Measurements from ENCODE around the gene TRIM44.

The TRIM44 gene

GRCh38 chr11:35800970-35801953 is 138.7 kb downstream of the TRIM44 start:
- no peak for DNase-seq (ENCODE audit: low read depth)

GRCh38 chr11:35802221-35802620 is 139.6 kb downstream of the TRIM44 start:
- DNase-seq (ENCODE audit: low read depth): no peak

More at GRCh38 chr11:35800970-35801953, 138.7 kb downstream of the TRIM44 start:
- no peak overlapping the region for H3K4me3 ChIP-seq (ENCODE audit: low read depth, low read length)

DNA sequence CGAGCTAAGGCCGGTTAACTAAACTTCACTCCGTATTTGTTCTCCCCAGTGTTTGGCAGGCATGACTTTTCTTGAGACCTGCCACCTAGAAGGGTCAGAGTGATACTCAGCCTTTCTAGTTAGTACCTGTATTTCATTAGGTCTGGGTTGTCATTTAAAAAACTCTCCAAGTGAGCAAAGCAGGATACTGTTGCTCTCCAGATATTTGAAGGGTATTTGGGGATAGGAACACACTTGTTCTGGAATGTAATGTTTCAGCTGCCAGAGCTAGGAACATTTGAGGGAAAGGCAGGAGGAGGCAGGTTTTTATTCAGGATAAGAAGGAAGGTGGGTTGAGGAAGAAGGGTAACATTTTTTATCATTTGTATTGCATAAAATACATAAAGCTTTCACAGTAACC is 140.1 kb downstream of the TRIM44 start:
- no peak overlapping the region for H3K4me3 ChIP-seq (ENCODE audit: low read depth, low read length)
- no peak for DNase-seq (ENCODE audit: low read depth)

More at GRCh38 chr11:35802221-35802620, 139.6 kb downstream of the TRIM44 start:
- H3K4me3 ChIP-seq (ENCODE audit: low read depth, low read length): no peak overlapping the region

DNA sequence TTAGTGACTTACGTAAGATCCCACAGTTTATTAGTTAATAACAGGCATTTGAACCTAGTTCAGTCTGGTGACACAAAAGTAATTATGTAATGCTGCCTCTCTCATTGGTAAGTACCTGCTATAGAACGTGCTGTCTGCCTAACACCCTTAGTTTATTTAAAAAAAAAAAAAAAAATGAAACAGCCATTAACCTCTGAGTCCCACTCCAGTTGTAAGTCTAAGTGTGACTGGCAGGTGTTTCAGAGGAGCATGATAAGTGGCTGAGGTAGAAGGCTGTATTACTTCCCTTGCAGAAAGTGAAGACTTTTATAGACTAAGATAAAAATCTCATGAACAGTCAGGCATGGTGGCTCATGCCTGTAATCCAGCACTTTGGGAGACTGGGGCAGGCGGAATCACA is 140.5 kb downstream of the TRIM44 start:
- DNase-seq (ENCODE audit: low read depth): no peak

GRCh38 chr11:35804451-35805040 is 142.0 kb downstream of the TRIM44 start:
- no peak for DNase-seq (ENCODE audit: low read depth)
- no peak overlapping the region for H3K4me3 ChIP-seq (ENCODE audit: low read depth, low read length)

More for the DNA sequence above, 140.5 kb downstream of the TRIM44 start:
- H3K4me3 ChIP-seq (ENCODE audit: low read depth, low read length): no peak overlapping the region

DNA sequence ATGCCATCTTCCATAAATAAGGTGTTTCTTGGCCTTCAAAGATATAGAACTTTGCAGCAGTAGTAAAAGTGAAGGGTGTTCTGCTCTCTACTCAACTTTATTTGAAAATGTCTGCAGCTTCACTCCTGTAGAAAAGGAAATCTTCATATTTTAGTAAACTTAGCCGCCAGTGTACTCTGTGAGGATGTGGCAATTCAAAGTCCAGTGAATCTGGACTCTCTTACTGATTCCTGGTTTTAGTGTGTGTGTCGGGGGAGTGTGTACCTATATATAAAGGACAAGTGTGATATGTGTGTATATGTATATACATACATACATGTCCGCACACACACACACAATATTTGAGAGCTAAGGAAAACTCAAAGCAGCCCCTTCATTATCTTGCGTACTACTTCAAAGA is 147.0 kb downstream of the TRIM44 start:
- no peak for DNase-seq (ENCODE audit: low read depth)
- H3K4me3 ChIP-seq (ENCODE audit: low read depth, low read length): no peak overlapping the region

GRCh38 chr11:35810045-35810645 is 147.6 kb downstream of the TRIM44 start:
- no peak for DNase-seq (ENCODE audit: low read depth)
- H3K4me3 ChIP-seq (ENCODE audit: low read depth, low read length): no peak overlapping the region

DNA sequence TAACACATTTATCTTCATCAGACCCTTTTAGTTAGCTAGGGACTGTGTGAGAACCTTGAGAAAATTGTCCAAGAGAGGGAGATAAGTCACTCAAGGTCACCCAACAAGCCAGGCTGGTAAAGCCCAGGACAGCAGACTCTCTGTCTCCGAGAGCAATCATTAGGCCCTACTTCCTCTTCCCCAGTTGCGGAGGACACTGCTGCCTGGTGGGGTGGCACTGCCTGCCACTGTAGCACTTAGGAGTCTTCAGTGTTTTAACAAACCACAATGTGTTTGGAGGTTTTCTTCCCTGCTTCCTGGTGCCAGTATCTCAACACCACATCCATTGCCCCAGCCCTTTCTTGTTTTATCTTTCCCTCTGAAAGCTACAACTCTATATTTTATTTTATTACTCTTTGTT is 149.2 kb downstream of the TRIM44 start:
- H3K4me3 ChIP-seq (ENCODE audit: low read depth, low read length): no peak overlapping the region
- DNase-seq (ENCODE audit: low read depth): no peak

DNA sequence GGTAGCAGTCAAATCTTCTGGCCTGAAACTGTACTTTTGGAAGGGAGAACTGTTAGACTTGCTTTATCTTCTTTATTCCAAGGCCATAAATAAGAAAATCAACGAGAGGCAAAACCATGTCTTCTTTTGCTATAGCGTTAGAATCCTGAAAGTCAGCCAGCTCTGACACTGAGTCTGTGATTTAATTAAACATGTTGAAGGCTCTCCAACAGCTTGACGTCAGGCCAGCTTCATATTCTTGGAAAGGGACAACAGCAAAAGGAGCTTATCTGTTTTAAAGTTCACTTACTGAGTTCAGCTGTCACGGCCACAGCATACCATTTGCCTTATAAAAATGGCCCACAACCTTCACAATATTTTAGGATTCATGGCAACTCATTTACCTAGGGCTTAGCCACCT is 150.3 kb downstream of the TRIM44 start:
- no peak for DNase-seq (ENCODE audit: low read depth)
- H3K4me3 ChIP-seq (ENCODE audit: low read depth, low read length): no peak overlapping the region

DNA sequence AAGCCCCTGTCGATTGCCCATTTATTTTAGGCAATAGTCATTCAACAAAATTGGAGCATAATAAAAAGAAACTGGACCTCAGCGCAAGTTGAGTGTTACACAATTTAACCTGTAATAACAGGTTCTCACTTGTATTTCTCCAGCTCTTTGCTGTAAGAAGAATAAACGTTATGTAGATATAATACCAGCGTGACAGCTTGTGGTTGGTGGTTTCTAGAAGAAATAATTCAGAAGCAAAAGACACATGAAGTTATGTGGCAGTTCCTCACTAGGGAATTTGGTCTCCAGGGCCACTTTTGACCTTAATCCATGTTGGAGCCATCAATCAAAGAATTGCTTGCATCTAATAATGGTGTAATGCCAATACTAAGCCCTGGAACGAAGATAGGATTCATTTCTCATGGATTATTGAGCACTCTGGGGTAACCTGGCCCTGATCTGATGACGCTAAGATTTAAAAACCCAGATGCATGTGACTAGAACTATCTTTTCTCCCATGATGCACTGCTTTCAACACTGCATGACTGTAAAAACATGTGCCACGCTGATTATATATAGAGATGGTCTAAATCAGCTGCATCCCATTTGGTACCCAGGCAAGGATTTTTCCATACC is 151.6 kb downstream of the TRIM44 start:
- H3K4me3 ChIP-seq (ENCODE audit: low read depth, low read length): no peak overlapping the region
- no peak for DNase-seq (ENCODE audit: low read depth)

DNA sequence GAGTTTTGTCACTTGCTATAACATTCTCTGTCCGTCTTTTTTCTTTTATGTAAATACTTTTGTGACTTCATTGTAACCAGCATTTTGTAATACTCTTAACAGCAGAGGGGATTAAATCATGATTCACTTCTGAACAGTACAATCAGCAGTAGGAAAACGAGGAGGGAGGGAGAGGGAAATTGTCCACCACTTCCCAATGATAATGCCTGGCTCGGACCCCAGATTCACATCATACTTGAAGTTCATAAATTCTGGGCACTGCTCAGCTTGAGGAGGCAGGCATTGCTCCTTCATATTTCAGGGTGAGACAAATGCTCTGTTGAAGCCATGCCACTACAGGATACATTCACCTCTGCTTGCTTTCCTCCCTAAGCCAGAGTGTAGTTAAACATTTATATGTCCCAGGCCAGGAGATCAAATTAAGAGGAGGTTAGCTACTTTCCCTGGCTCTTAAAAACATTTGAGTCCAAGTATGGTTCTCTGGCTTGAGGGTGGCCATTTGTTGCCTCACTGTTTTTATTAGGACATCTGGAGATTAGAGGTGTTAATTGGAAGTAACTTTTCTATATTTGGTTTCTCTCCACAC is 152.2 kb downstream of the TRIM44 start:
- DNase-seq (ENCODE audit: low read depth): no peak
- no peak overlapping the region for H3K4me3 ChIP-seq (ENCODE audit: low read depth, low read length)

DNA sequence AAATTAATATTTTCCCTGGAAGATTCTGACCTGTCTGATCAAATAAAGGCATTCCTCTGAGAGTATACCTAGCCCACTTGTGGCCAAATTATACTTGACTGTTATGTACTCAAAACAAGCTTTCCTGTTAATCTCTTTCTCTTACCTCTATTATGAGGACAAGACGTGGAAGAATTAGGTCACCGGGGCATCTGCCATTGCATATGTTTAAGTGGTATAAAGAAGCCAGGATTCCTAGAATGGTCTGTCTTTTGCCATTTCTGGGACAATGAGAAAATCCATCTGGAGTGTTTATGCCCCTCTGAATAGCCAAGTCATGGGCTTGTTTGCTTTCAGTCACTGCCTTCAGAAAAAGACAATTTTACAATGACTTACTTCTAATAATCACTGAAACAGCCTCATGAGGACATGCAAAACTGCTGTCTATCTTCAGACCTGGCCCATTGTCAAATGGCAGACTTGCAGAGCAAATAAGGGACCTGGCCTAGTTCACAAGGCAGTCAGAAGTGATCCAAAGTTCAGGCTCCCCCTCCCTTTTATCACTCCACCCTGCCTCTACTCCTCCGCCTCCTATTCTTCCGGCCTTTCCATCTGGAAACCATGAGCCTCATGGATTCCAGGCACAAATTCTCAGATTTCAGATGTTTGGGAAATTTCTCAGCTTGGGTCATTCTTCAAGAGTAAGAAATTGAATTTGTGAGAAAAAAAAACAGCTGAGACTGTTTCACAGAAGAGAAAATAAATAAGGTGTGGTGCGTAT is 153.2 kb downstream of the TRIM44 start:
- H3K4me3 ChIP-seq (ENCODE audit: low read depth, low read length): no peak overlapping the region
- DNase-seq (ENCODE audit: low read depth): no peak

GRCh38 chr11:35820614-35821013 is 158.0 kb downstream of the TRIM44 start:
- no peak for DNase-seq (ENCODE audit: low read depth)

GRCh38 chr11:35822815-35823495 is 160.4 kb downstream of the TRIM44 start:
- DNase-seq (ENCODE audit: low read depth): no peak
- H3K4me3 ChIP-seq (ENCODE audit: low read depth, low read length): no peak overlapping the region

More at GRCh38 chr11:35820614-35821013, 158.0 kb downstream of the TRIM44 start:
- H3K4me3 ChIP-seq (ENCODE audit: low read depth, low read length): no peak overlapping the region

- no peak overlapping the region for H3K4me3 ChIP-seq (ENCODE audit: low read depth, low read length)
- DNase-seq (ENCODE audit: low read depth): no peak
Measured at GRCh38 chr11:35823742-35824298, 161.2 kb downstream of the TRIM44 start.

- no peak overlapping the region for H3K4me3 ChIP-seq (ENCODE audit: low read depth, low read length)
- no peak for DNase-seq (ENCODE audit: low read depth)
Measured at GRCh38 chr11:35825386-35825785, 162.8 kb downstream of the TRIM44 start.

DNA sequence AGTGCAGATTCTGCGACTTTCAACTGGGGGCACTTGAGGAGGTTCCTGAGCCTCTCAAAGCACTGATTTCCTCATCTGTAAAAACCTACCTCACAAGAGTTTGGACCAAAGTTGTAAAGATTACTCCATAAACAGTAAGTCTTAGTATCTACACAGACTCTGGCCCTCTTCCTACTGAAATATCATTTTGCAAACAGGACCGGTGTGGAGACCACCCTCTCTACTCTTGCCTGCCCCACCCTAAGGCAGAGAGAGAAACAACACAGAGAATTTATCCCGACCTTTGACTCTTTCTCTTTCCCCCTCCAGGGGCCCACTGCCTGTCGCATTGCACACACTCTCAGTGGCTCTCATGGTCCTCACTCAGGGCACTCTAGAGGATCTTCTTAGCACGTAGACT is 163.4 kb downstream of the TRIM44 start:
- H3K4me3 ChIP-seq (ENCODE audit: low read depth, low read length): no peak overlapping the region
- DNase-seq (ENCODE audit: low read depth): no peak

- no peak overlapping the region for H3K4me3 ChIP-seq (ENCODE audit: low read depth, low read length)
- DNase-seq (ENCODE audit: low read depth): no peak
Measured at GRCh38 chr11:35826949-35827348, 164.4 kb downstream of the TRIM44 start.

All from skeletal muscle cell (primary cell).